Left hindlimb (tissue), 1 donor: Measurements from ENCODE around the gene FAM13A.
"Not testable (repeated sequence)": the region's sequence is repeated elsewhere in the genome, so short reads cannot be mapped to it uniquely, and the experiment has no call there.

Experiments
- DNase-seq: peaks from one replicate; pipeline ENCODE4 v3.0.0-alpha.2; 2018

FAM13A gene

GRCh38 chr4:89056953-89057398 is at the start of gene FAM13A:
Gene FAM13A (minus strand): TSS chr4:89057185. CDS start chr4:89056964, 221 bp downstream.
- DNase-seq = peak; percentile 93

GRCh38 chr4:89105726-89106125 is 48.7 kb upstream of the FAM13A start:
- no peak for DNase-seq

GRCh38 chr4:89101256-89102161 is 44.5 kb upstream of the FAM13A start:
- DNase-seq = no peak

- no peak for DNase-seq
Measured at GRCh38 chr4:89100853-89101252, 43.9 kb upstream of the FAM13A start.

GRCh38 chr4:89099471-89099870 is 42.5 kb upstream of the FAM13A start:
- DNase-seq = no peak

- DNase-seq = no peak
Measured at GRCh38 chr4:89099034-89099433, 42.0 kb upstream of the FAM13A start.

- no peak for DNase-seq
Measured at GRCh38 chr4:89078300-89078699, 21.3 kb upstream of the FAM13A start.

GRCh38 chr4:89077761-89078160 is 20.8 kb upstream of the FAM13A start:
- no peak for DNase-seq

GRCh38 chr4:89072921-89073320 is 15.9 kb upstream of the FAM13A start:
- no peak for DNase-seq

- DNase-seq = no peak
Measured at GRCh38 chr4:89071311-89071710, 14.3 kb upstream of the FAM13A start.

- DNase-seq = no peak
Measured at GRCh38 chr4:89070041-89070440, 13.1 kb upstream of the FAM13A start.

GRCh38 chr4:89069481-89069880 is 12.5 kb upstream of the FAM13A start:
- no peak for DNase-seq

- no peak for DNase-seq
Measured at GRCh38 chr4:89067417-89067816, 10.4 kb upstream of the FAM13A start.

- DNase-seq = no peak
Measured at GRCh38 chr4:89064848-89065247, 7.9 kb upstream of the FAM13A start.

GRCh38 chr4:89057844-89058243 is 859 bp upstream of the FAM13A start:
- not testable (repeated sequence) for DNase-seq

GRCh38 chr4:89056292-89056952 is 563 bp downstream of the FAM13A start:
- DNase-seq = no peak

- no peak for DNase-seq
Measured at GRCh38 chr4:89055157-89056080, 1.6 kb downstream of the FAM13A start.

GRCh38 chr4:89054627-89055026 is 2.4 kb downstream of the FAM13A start:
- no peak for DNase-seq

- DNase-seq = no peak
Measured at GRCh38 chr4:89049853-89050252, 7.1 kb downstream of the FAM13A start.

GRCh38 chr4:89048906-89049601 is 7.9 kb downstream of the FAM13A start:
- DNase-seq = no peak

- DNase-seq = no peak
Measured at GRCh38 chr4:89044147-89044900, 12.7 kb downstream of the FAM13A start.

- DNase-seq = no peak
Measured at GRCh38 chr4:89042055-89042454, 14.9 kb downstream of the FAM13A start.
